DMS114 treated with DMSO at 0.1 percent for 48 hours (cell line): ENCODE data around the gene CD36.

Experiments
- DNase-seq: peaks from one replicate; lab custom pipeline; 2025; ENCODE audit not compliant: unreplicated experiment; lab: John Stamatoyannopoulos, UW

Gene CD36

DNA sequence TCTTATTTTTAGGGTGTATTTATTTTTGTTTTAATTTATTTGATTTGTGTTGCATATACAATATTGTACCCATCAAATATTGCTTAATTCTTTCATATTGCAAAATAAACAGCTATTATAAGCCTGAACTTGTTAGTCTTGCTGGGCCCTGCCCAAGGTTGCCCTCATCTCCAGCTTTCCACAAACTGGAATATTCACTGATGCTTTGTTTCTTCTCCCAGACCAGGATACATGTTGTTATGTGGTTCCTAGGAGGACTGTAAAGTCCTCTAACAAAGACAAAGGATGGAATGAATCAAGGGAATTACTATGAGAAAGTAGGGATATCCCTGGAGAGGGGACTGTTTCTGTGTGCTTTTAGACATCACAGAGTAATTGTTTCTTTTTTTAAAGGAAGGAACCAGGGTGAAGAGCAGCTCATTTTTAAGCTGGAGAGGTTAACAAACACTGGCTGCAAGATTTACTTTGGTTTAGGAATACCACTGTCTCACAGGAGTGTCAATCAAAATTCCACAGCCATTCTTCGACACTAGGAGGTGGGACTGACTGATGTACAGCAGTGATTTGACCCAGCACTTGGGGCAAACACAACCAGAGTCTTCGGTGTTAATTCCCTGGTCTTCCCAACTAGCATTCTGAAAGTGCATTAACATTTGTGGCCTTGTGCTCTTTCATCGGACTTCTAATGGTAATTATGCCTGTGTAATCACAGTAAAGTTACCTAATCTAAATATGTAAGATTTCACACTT lies 14.8 kb upstream of the CD36 start:
- no peak for DNase-seq

GRCh38 chr7:80624763-80625162 lies 13.7 kb upstream of the CD36 start:
- no peak for DNase-seq

GRCh38 chr7:80629023-80629422 lies 9.4 kb upstream of the CD36 start:
- DNase-seq: no peak

DNA sequence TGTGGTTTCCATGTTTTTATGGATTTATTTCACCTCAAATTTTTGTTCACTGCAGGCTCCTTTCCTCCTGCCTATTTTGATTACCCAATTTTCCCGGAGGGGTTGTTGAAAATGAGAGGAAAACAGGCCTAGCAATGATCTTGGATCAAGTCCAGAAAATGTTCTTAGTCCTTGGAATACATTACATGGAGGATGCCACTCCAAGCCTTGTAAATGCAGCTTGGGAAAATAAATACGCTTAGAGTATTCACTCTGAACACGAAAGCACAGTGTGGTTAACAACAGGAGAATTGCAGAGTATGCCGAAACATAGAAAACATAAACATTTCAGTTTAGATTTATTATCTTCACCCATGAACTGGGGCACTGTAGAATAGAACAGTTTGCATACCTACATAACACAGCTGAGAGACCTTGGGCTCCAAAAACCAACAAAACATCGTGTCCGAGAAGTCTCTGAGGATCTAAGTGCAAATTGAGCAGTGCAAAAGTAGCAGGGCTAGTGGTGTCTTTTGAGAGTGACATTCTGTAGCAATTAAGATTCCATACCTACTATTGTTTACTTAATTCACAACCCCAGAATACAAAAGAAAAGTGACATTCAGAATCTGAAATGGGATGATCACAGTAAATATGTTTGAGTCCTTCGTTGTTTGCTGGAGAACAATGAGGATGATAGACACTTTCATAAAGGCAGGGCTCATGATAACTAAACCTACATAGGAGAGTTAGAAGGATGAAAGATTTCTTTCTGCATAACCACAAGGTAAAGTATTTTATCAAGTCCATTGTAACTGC lies 7.6 kb upstream of the CD36 start:
- peak; percentile 28 for DNase-seq

GRCh38 chr7:80631421-80631820 lies 7.0 kb upstream of the CD36 start:
- no peak for DNase-seq

DNA sequence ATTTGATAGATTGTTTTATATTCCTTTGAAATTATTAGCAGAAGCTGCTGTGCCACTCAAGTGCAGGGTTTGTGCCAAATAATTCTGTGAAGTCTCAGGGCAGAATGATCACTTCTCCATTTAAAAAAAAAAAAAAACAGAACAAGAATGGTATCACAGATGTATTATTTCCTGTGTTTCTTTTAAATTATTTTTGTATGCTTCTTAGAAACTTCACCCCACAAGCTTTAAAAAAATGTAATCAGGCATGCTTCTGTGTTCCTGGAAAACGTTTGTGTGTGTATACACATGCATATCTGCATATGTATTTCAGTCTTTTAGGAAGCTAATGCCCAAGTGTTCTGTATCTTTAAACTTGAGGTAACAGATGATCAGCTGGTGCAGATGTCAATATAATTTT lies 6.3 kb upstream of the CD36 start:
- DNase-seq: no peak

DNA sequence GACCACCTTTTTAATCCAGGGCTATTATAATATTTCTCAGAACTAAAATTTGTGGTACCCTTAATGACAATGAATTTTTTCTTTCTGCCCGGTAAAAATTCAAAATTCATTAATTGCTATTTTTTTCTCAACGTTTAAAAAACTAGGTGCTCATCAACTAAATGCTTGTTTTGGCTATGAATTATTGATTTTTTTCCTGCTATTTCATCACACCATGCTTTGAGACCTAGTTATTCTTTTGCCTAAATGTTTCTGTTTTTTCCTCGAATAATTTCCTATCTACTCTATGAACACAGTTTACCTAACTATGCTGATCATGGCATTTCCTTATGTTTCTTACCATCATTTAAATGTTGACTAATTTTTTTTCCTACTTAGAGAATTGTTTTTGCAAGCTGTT lies 5.6 kb upstream of the CD36 start:
- no peak for DNase-seq

GRCh38 chr7:80634505-80634904 lies 3.9 kb upstream of the CD36 start:
- DNase-seq: no peak

DNA sequence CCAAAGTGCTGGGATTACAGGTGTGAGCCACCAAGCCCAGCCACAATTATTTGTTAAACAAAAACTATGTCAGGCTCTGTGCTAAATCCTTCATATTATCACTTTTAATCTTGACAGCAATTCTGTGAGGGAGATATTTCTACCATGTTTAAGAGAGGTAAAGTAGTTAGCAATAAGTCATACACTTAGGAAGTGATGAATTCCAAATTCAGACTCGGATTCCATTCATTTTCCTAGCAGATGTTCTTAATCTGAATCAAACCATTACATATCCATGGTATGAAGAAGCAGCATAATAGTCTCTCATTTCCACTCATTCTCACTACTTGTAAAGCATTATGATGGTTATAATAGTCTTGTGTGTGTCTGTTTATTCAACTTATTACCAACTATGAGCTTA lies 2.9 kb upstream of the CD36 start:
- DNase-seq: no peak

GRCh38 chr7:80635998-80636397 lies 2.4 kb upstream of the CD36 start:
- DNase-seq: no peak

DNA sequence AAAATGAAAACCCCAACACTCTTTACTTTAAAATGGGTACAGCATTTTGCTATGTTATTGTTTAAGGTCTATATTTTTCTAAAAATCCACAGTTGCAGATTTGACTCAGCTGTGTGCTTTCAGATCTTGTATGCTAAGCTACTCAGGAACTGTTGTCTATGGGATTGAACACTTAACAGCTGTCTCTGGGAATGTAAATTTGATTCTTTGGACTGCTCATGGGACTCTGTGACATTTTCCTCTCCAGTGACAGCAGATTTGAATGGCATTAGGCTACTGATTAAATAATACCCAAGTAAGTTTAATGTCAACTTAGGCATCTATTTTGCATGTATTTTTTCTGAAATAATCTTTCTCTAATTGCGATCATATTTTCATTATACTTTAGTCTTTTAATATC lies 1.7 kb upstream of the CD36 start:
- DNase-seq: no peak

GRCh38 chr7:80637454-80637853 lies 988 bp upstream of the CD36 start:
- no peak for DNase-seq

GRCh38 chr7:80639011-80639410 lies 569 bp downstream of the CD36 start:
- DNase-seq: no peak

- no peak for DNase-seq
Measured at GRCh38 chr7:80640846-80641245, 2.4 kb downstream of the CD36 start.

GRCh38 chr7:80641548-80641947 lies 3.1 kb downstream of the CD36 start:
- no peak for DNase-seq

DNA sequence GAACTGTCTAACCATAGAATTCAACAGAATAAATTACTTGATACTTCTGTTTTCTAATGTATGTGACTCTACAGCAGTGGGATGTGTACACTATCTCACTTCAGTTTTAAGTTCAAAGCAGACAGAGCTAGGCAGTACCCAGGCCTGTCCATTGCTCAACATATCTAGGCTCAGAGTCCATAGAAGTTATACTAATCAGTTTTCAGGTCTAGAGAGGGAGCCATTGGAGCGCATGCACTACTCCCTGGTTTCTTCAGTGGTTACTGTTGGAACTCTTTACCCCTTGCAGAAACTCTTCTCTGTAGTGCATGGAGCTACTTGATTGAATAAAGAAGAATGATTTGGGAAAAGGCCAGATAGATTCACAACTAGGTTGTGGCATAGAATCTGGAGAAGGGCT lies 4.4 kb downstream of the CD36 start:
- no peak for DNase-seq

DNA sequence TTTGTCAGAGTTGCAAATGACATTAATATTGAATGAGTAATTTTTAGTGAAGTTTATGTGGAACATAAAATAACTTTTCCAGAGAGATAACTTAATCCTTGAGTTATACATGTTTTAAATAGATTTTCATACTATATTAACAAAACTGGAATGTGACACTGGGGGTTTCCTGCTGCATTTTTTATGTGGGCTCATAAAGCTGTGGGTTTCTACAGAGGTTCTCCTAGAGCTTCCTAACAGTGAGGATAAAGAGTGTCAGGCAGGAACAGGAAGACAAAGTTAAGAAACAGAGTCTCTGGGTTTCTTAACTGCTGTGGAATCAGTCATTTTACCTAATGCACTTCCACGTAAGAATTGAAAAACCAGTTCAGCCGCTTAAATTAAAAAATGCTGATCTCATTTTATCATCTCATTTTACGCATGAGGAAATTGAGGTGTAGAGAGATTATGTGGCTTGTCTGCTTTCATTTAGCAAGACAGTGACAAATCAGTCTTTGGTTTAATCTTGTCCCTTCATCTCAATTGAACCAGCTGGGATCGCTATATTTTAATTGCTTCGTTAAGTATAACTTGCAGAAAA lies 5.0 kb downstream of the CD36 start:
- no peak for DNase-seq

GRCh38 chr7:80644054-80644453 lies 5.6 kb downstream of the CD36 start:
- DNase-seq: no peak

- no peak for DNase-seq
Measured at GRCh38 chr7:80646083-80646865, 7.8 kb downstream of the CD36 start.

- no peak for DNase-seq
Measured at GRCh38 chr7:80647436-80647835, 9.0 kb downstream of the CD36 start.

DNA sequence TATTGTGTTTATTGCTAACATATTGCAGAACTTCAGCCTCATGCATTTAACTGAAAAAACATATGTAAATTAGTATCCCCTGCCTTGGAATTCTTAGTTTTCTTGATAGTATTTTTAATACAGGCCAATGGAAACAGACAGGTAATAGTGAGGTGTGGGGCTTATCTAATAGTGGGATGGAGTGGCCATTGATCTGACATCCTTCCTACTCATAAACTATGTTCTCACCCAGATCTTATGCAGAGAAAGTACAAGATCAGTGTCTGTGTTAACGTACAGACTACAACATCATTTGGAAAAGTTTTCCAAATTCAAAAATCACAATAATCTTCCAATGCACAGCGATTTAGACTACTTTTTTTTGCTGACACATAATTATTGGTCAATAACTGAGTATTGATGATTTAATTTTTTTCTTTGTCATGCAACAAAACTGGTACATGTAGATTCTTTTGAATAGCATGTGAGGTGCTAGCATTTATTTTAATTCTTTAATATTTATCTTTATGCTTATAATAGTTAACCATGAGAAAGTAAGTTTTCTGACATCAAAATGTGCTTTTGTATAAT lies 9.7 kb downstream of the CD36 start:
- DNase-seq: no peak
